WTC11 (cell line): ENCODE data around the gene RHPN2. TPM values are rescaled to one million over a fixed set of nuclear protein-coding genes. Genes with fewer than 3 reads are reported as not detected.

Source experiments
- ATAC-seq: fragments of 200-7000 bp; cut with Tn5 transposase; 2 replicates; pipeline ENCODE4 v1.10.0; 2021; ENCODE audit warnings: mild to moderate bottlenecking, moderate library complexity
- CTCF ChIA-PET: fragments of 300-600 bp; sonication (Branson Sonifier 250); formaldehyde crosslinking; loops from one replicate; lab custom pipeline; 2021; ENCODE audit warnings: antibody characterized with exemption; lab: Charles Lee
- POLR2A ChIA-PET: fragments of 350-600 bp; sonication (Branson Sonifier 250); formaldehyde crosslinking; loops from one replicate; lab custom pipeline; 2021; ENCODE audit warnings: antibody characterized with exemption; lab: Charles Lee
- DNase-seq: peaks from one replicate; pipeline ENCODE4 v3.0.0; 2021; ENCODE audit warnings: low spot score
- H3K27ac Mint-ChIP-seq: 2 replicates; pipeline ENCODE4 v1.8.0; 2021; ENCODE audit warnings: mixed read lengths
- H3K27me3 Mint-ChIP-seq: 2 replicates; pipeline ENCODE4 v1.8.0; 2021; ENCODE audit warnings: low read depth, mild to moderate bottlenecking, moderate library complexity, mixed read lengths
- H3K36me3 Mint-ChIP-seq: 2 replicates; pipeline ENCODE4 v1.8.0; 2021; ENCODE audit warnings: mixed read lengths
- H3K4me1 Mint-ChIP-seq: 2 replicates; pipeline ENCODE4 v1.8.0; 2022; ENCODE audit warnings: mixed read lengths
- H3K4me3 Mint-ChIP-seq: 2 replicates; pipeline ENCODE4 v1.8.0; 2021; ENCODE audit warnings: mild to moderate bottlenecking, moderate library complexity, mixed read lengths
- H3K9me3 Mint-ChIP-seq: 2 replicates; pipeline ENCODE4 v1.8.0; 2021; ENCODE audit warnings: mixed read lengths
- ATF1 ChIP-seq: sonication (generic); formaldehyde crosslinking; IDR thresholded peaks from 2 replicates; pipeline ENCODE4 v1.8.1; 2023; ENCODE audit warnings: mild to moderate bottlenecking, moderate library complexity, missing genetic modification reagents
- CBFB ChIP-seq: sonication (generic); formaldehyde crosslinking; IDR thresholded peaks from 2 replicates; pipeline ENCODE4 v1.8.1; 2022; ENCODE audit warnings: mild to moderate bottlenecking, low read depth, missing genetic modification reagents
- E2F1 ChIP-seq: sonication (generic); formaldehyde crosslinking; IDR thresholded peaks from 2 replicates; pipeline ENCODE4 v1.8.0; 2022; ENCODE audit warnings: mild to moderate bottlenecking, missing genetic modification reagents
- FOXJ3 ChIP-seq: sonication (generic); formaldehyde crosslinking; IDR thresholded peaks from 2 replicates; pipeline ENCODE4 v1.9.0; 2021; ENCODE audit warnings: missing genetic modification reagents, mild to moderate bottlenecking, borderline replicate concordance
- FOXK1 ChIP-seq: sonication (generic); formaldehyde crosslinking; IDR thresholded peaks from 2 replicates; pipeline ENCODE4 v1.8.0; 2022; ENCODE audit warnings: mild to moderate bottlenecking, moderate library complexity, missing genetic modification reagents
- FOXP1 ChIP-seq: sonication (generic); formaldehyde crosslinking; IDR thresholded peaks from 2 replicates; pipeline ENCODE4 v1.8.0; 2022; ENCODE audit warnings: missing genetic modification reagents, mild to moderate bottlenecking, moderate library complexity, borderline replicate concordance
- HMGA2 ChIP-seq: fragments of 250-450 bp; sonication (Bioruptor Pico); IDR thresholded peaks from 2 replicates; pipeline ENCODE4 v1.4.0; 2021; ENCODE audit warnings: mild to moderate bottlenecking, moderate library complexity
- JAZF1 ChIP-seq: fragments of 250-450 bp; sonication (Bioruptor Pico); IDR thresholded peaks from 2 replicates; pipeline ENCODE4 v1.9.0; 2021; ENCODE audit warnings: moderate library complexity, mild to moderate bottlenecking, inconsistent platforms
- NR2C2 ChIP-seq: sonication (generic); formaldehyde crosslinking; IDR thresholded peaks from 2 replicates; pipeline ENCODE4 v1.8.0; 2022; ENCODE audit warnings: mild to moderate bottlenecking, missing genetic modification reagents
- NR3C1 ChIP-seq: sonication (generic); formaldehyde crosslinking; conservative IDR thresholded peaks from 2 replicates; pipeline ENCODE4 v1.8.1; 2023; ENCODE audit warnings: low read depth, mild to moderate bottlenecking, missing genetic modification reagents
- PRRX2 ChIP-seq: fragments of 250-450 bp; sonication (Bioruptor Pico); IDR thresholded peaks from 2 replicates; pipeline ENCODE4 v1.8.0; 2021; ENCODE audit warnings: mild to moderate bottlenecking
- RELA ChIP-seq: sonication (generic); formaldehyde crosslinking; IDR thresholded peaks from 2 replicates; pipeline ENCODE4 v1.8.1; 2022; ENCODE audit warnings: missing genetic modification reagents, mild to moderate bottlenecking, borderline replicate concordance
- RORB ChIP-seq: fragments of 250-450 bp; sonication (Bioruptor Pico); IDR thresholded peaks from 2 replicates; pipeline ENCODE4 v1.9.0; 2021; ENCODE audit warnings: mild to moderate bottlenecking
- TCF7 ChIP-seq: sonication (generic); formaldehyde crosslinking; IDR thresholded peaks from 2 replicates; pipeline ENCODE4 v1.8.0; 2022; ENCODE audit warnings: mild to moderate bottlenecking, low read depth, missing genetic modification reagents, moderate library complexity
- ZNF138 ChIP-seq: sonication (generic); formaldehyde crosslinking; conservative IDR thresholded peaks from 2 replicates; pipeline ENCODE4 v1.8.1; 2022; ENCODE audit warnings: mild to moderate bottlenecking, moderate library complexity, missing genetic modification reagents
- ZNF396 ChIP-seq: fragments of 250-450 bp; sonication (Bioruptor Pico); IDR thresholded peaks from 2 replicates; pipeline ENCODE4 v1.8.0; 2021; ENCODE audit warnings: mild to moderate bottlenecking, moderate library complexity, borderline replicate concordance
- total RNA-seq: library from RNA; stranded (reverse); gene quantifications from 3 replicates; pipeline ENCODE4 v1.2.3, GENCODE V29; 2021
- TF ChIP-seq, protein P1 (sequence below): sonication (generic); formaldehyde crosslinking; IDR thresholded peaks from 2 replicates; pipeline ENCODE4 v1.8.1; 2023; ENCODE audit warnings: mild to moderate bottlenecking, missing genetic modification reagents, moderate library complexity
- TF ChIP-seq, protein P2 (sequence below): sonication (generic); formaldehyde crosslinking; IDR thresholded peaks from 2 replicates; pipeline ENCODE4 v1.8.1; 2022; ENCODE audit warnings: low read depth, missing genetic modification reagents, borderline replicate concordance
- TF ChIP-seq, protein P3 (sequence below): sonication (generic); formaldehyde crosslinking; IDR thresholded peaks from 2 replicates; pipeline ENCODE4 v1.8.0; 2022; ENCODE audit warnings: missing genetic modification reagents

The RHPN2 gene
- total RNA-seq, 1 experiment from 2014 or later: 21.1 TPM

DNA sequence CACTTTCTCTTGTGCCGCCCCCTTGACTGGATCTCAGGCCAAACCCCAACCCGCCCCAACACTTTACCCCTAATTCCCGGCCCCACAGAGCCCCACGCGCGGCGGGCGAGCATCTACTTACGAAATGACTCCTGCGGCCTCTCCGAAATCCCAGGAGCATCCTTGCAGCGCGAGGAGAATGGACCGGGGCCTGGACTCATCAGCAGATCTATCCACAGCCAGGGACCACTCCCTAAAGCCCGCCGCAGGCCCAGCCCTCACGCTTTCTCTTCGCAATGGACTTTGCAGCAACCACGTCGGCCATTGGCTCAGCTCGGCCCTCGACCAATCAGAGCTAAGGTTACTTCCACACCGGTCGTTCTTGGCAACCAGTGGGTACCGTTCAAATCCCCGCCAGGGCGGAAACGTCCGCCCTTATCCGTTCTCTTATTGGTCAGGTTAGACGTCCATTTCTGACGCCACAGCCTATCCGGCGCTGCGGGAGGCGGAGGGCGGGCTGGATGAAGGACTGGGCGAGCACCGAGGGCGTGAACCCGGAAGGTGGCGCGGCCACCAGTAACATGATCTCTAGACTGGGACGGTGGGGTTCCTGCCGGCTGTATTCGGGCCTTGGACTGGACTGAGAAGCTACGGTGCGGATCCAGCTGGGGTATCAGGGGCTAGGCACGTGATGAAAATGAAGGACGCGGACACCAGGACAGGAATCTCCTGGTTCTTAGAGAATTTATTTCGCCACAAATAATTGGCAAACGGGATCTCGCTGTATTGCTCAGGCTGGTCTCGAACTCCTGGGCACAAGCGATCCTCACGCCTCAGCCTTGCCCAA is 92.8 kb downstream of the RHPN2 start, which contains the start of the genes CEP89 and FAAP24 (continued):
- TF ChIP-seq, protein P1, sequence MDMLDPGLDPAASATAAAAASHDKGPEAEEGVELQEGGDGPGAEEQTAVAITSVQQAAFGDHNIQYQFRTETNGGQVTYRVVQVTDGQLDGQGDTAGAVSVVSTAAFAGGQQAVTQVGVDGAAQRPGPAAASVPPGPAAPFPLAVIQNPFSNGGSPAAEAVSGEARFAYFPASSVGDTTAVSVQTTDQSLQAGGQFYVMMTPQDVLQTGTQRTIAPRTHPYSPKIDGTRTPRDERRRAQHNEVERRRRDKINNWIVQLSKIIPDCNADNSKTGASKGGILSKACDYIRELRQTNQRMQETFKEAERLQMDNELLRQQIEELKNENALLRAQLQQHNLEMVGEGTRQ (CRISPR knock-in tag): peak; percentile 56

GRCh38 chr19:32971012-32971595 is 93.6 kb downstream of the RHPN2 start:
- no peak for TF ChIP-seq E2F1 (CRISPR knock-in tag)
- no peak for TF ChIP-seq FOXJ3
- no peak for TF ChIP-seq ZNF138 (CRISPR knock-in tag)
- TF ChIP-seq ATF1 (CRISPR knock-in tag): no peak
- no peak for TF ChIP-seq RELA (CRISPR knock-in tag)
- no peak for TF ChIP-seq FOXP1 (CRISPR knock-in tag)
- H3K27me3 Mint-ChIP-seq: no peaks in the 10 kb centered on the region; the same call in 1 of the 2 replicates
- H3K36me3 Mint-ChIP-seq: peaks cover 5% of the 10 kb centered on the region; the same call in 1 of the 2 replicates
- peak overlapping the region; percentile 97 for H3K4me3 Mint-ChIP-seq
- peak overlapping the region; percentile 49; the same call in 1 of the 2 replicates for H3K27ac Mint-ChIP-seq
- DNase-seq: no peak
- CTCF ChIA-PET: interaction anchor here (0.9 to 2.0 kb wide), 5 partner anchors 61 to 213 kb away, joined by 3 to 6 read pairs (median 4); partner anchors contain the start of gene SLC7A9
- no peak for ATAC-seq
- H3K9me3 Mint-ChIP-seq: no peaks in the 10 kb centered on the region
- peaks cover 3% of the 10 kb centered on the region; the same call in 1 of the 2 replicates for H3K4me1 Mint-ChIP-seq
- POLR2A ChIA-PET: no interaction called here

DNA sequence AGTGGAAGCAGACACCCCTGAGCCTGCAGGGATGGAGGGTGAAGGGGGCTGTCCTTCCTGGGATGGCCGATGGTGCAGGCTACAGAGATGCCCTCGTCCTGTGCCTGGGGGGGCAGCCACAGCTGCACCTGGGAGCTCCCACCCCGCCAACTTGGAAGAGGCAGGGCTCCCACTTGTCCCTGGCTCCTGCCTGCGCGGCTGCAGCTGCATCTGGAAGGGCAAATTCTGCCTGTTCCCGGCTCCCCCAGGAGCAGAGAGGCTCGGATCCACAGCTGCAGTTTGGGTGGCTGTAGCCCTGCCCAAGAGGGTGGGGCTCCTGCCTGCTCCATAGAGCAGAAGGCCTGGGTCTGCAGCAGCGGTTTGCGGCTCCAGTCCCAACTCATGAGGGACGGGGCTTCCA is 95.1 kb downstream of the RHPN2 start:
- peak overlapping the region; percentile 40 for H3K4me3 Mint-ChIP-seq

More for the DNA sequence above, 95.1 kb downstream of the RHPN2 start:
- Mint-ChIP-seq H3K27me3 (no peaks in the 10 kb centered on the region; the same call in 1 of the 2 replicates), H3K27ac (no peak overlapping the region), H3K4me1 (peaks cover 3% of the 10 kb centered on the region; the same call in 1 of the 2 replicates), H3K36me3 (no peaks in the 10 kb centered on the region; the same call in 1 of the 2 replicates), H3K9me3 (no peaks in the 10 kb centered on the region)
- ATAC-seq (no peak), DNase-seq (no peak)
- ChIA-PET CTCF (no interaction called here), POLR2A (no interaction called here)
- TF ChIP-seq NR3C1 (CRISPR knock-in tag): no peak
- no peak for TF ChIP-seq TCF7 (CRISPR knock-in tag)
- TF ChIP-seq RORB (CRISPR knock-in tag): no peak
- TF ChIP-seq, protein P2, sequence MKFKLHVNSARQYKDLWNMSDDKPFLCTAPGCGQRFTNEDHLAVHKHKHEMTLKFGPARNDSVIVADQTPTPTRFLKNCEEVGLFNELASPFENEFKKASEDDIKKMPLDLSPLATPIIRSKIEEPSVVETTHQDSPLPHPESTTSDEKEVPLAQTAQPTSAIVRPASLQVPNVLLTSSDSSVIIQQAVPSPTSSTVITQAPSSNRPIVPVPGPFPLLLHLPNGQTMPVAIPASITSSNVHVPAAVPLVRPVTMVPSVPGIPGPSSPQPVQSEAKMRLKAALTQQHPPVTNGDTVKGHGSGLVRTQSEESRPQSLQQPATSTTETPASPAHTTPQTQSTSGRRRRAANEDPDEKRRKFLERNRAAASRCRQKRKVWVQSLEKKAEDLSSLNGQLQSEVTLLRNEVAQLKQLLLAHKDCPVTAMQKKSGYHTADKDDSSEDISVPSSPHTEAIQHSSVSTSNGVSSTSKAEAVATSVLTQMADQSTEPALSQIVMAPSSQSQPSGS (CRISPR knock-in tag): no peak
- TF ChIP-seq FOXK1: no peak
- TF ChIP-seq, protein P3, sequence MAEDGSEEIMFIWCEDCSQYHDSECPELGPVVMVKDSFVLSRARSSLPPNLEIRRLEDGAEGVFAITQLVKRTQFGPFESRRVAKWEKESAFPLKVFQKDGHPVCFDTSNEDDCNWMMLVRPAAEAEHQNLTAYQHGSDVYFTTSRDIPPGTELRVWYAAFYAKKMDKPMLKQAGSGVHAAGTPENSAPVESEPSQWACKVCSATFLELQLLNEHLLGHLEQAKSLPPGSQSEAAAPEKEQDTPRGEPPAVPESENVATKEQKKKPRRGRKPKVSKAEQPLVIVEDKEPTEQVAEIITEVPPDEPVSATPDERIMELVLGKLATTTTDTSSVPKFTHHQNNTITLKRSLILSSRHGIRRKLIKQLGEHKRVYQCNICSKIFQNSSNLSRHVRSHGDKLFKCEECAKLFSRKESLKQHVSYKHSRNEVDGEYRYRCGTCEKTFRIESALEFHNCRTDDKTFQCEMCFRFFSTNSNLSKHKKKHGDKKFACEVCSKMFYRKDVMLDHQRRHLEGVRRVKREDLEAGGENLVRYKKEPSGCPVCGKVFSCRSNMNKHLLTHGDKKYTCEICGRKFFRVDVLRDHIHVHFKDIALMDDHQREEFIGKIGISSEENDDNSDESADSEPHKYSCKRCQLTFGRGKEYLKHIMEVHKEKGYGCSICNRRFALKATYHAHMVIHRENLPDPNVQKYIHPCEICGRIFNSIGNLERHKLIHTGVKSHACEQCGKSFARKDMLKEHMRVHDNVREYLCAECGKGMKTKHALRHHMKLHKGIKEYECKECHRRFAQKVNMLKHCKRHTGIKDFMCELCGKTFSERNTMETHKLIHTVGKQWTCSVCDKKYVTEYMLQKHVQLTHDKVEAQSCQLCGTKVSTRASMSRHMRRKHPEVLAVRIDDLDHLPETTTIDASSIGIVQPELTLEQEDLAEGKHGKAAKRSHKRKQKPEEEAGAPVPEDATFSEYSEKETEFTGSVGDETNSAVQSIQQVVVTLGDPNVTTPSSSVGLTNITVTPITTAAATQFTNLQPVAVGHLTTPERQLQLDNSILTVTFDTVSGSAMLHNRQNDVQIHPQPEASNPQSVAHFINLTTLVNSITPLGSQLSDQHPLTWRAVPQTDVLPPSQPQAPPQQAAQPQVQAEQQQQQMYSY (CRISPR knock-in tag): no peak
- no peak for TF ChIP-seq HMGA2 (CRISPR knock-in tag)
- TF ChIP-seq CBFB (CRISPR knock-in tag): no peak
- no peak for TF ChIP-seq ZNF396 (CRISPR knock-in tag)
- TF ChIP-seq, protein P1 (CRISPR knock-in tag): no peak
- TF ChIP-seq NR2C2: no peak
- TF ChIP-seq JAZF1 (CRISPR knock-in tag): no peak
- TF ChIP-seq FOXJ3: no peak
- TF ChIP-seq PRRX2 (CRISPR knock-in tag): no peak
- no peak for TF ChIP-seq RELA (CRISPR knock-in tag)
